RKO (cell line): ENCODE results near the gene LRRTM4.
"Not testable (repeated sequence)": the region's sequence is repeated elsewhere in the genome, so short reads cannot be mapped to it uniquely, and the experiment has no call there.

ENCODE experiments used
- DNase-seq: peaks from one replicate; pipeline ENCODE4 v3.0.0-alpha.2; 2016; ENCODE audit warnings: low spot score

Gene LRRTM4

DNA sequence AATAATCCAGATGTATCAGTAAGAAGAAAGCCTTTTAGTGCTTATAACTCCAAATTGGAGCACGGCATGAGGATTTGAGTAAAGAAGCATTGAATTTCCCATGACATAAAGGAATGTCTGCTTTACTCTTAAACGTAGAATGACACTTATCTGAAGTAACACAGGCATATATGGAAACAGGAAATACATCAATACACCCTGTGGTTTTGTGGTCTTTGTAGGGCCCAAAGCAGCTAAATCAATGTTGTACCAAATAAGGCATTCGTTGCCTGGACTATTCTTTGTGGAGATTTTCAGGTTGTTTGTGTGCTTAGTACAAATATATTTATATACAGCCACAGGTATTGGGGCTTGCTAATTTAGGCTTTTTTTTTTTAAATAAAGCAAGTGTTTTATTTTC is 660.5 kb downstream of the LRRTM4 start:
- DNase-seq = no peak

DNA sequence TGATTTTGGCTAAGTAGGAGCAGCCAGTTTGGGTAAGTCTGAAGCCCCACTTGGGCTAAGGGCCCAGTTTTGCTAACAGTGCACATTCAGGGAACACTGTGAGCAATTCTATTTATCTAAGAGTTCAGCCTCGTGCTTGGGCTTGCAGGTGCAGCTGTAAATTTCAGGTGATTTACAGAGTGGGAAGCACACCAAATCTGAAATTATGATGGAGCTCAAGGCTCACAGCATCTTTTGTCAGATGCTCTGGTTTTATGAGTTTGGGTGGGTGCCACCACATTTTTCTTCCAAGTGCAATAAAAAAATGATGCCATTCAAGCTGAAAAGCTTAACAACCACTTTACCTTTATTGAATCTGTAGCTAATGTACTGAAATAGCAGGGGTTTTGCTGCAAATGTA is 671.2 kb downstream of the LRRTM4 start:
- DNase-seq = no peak

DNA sequence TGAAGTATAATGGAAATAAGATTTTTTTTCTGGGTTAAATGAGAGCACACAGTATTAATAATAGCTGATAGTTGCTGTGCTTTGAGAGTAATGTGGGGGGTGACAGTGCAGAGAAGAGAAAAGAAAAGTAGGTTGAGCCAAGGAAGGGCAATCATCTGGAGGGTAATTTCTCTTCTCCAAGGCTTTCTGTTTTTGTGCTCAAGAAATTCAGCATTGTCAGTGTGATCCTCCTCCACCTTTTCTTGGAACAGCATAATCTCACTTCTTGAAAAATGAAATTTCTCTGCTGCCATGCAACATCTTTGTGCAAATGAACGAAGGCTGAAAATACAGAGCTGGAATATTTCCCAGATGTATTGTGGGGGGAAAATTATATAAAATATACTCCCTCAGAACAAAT is 673.1 kb downstream of the LRRTM4 start:
- DNase-seq = no peak

DNA sequence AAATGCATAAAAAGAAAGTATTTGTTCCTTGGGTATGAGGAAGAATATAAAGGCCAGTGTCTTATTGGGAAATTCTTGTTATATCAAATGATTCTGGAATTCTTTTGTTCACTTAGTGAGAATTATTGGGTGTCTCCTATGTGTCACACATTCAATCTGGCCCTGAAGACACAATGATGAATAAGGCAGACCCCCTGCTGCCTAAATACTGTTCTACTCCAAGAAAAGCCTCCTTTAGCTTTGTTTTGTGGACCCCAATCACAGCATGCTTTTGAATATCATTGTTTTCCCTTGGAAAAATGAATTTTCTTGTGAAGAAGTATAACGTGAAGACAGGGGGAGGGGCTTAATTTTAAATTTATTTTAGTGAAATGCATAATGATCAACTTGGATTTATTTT is 682.4 kb downstream of the LRRTM4 start:
- no peak for DNase-seq

DNA sequence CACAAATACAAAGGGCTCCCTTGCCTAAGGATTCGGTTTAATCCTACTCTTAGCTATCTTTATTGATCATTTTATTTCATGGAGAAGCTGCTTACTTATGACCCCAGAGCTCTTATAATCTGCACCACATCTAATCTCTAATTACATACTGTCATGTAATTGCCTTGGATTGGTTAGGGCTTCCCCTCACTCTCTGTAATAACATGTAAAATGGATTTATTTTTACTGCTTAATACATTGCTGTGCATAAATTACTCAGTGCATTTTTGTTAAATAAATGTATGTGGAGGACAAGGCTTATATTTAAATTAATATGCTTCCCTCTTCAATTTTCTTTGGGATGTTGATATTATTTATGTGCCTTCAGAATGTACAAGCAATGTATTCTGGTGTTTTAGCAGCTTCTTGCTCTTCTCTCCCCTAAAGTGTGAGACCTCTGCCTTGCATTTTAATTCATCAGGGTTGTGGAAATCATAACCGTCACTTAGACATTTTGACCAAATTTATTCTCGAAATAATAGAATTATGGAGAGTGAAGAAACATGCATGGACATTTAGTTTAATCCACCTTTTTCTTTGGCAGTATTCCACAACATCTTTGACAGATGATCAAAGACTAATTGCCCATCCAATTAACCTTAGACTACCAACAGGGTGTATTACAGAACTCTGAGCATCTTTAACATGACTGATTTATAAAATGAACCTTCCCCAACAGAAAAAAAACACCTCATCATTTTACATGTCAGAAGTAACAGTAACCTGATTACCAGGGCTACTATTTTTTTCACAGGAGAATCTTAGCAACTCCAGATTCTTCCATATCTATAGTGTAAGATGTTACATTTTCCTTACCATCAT is 692.6 kb downstream of the LRRTM4 start:
- DNase-seq = no peak

DNA sequence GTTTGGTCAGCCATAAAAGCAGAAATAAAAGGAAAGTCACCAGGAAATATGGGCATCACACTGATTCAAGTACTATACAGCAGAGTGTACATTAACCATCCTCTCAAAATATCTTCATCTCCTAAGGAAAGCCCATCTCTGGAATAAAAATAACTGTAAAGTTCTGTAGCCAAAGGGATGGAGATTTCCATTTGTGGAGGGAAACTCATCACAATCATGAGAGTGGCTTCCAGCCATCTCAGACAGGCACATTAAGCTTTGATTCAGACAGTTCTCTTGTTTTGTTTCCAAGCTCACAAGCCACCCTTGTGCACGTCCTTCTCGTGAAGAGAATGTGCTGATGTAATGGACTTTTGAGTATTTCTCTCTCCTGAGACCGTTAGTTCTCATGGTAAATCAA is 695.5 kb downstream of the LRRTM4 start:
- no peak for DNase-seq

DNA sequence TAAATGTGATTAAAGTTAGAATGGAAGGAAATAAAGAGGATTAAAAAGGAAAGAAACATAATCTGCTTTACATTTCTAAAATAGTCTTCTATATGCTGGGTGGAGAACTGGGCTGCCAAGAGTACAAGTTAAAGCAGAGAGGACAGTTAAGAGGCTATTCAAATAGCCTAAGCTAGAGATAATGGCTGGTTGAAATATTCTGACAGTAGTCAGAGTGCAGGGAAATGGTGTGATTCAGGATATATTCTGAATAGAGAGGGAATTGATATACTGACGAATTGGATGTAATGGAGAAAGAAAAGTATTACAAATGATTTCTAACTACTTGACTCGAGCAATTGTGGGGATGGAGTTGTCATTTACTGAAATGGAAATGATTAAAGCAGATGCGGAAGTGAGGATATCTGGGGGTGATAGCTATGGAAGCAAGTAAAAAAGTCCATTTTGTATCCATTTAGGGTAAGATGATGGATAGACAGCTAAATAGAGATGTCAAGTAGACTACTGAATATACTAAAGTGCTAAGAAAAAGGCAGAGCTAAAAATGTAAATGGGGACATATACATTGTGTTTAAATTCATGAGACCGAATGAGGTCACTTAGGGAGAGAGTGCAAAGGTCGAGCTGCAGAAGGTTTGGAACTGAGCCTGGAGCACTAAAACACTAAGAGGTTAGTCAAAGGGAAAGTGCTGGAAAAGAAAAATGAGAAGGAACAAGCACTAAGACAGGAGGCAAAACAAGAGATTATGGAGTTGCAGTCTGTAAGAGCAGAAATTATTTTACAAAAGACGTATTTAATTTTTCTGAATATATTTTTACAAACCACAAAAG is 696.8 kb downstream of the LRRTM4 start:
- DNase-seq = no peak

DNA sequence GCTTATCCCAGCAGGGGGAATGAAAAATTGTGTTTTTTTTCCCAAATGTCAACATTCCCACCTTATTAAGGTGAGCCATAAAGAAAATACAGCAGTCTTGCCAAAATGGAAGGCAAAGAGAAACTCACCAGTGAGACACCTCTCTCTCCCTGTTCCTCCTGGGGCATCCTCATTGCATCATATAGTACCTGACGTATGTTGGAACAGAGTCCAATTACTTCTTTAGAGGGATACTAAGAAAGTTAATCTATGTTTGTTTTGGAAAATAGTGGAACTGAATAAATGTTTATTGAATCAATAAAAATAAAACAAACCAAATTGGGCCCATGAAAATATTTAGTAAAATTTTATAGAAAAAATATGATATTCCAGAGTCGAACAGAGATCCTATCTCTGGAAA is 700.4 kb downstream of the LRRTM4 start:
- no peak for DNase-seq

DNA sequence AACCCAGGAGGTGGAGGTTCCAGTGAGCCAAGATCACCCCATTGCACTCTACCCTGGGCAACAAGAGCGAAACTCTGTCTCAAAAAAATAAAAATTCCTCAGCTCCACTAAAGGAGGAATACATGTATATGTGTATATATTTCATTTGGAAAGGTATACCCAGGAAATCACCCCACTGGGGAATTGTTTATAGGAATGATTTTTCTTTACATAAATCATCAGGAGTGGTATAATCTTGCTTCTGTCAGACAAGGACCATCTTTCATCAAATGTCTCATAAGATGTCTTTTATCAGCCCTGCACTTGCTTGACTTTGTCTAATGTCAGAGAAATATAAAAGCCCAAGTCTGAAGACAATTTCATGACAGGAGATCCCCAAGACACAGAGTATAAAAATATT is 709.1 kb downstream of the LRRTM4 start:
- no peak for DNase-seq

DNA sequence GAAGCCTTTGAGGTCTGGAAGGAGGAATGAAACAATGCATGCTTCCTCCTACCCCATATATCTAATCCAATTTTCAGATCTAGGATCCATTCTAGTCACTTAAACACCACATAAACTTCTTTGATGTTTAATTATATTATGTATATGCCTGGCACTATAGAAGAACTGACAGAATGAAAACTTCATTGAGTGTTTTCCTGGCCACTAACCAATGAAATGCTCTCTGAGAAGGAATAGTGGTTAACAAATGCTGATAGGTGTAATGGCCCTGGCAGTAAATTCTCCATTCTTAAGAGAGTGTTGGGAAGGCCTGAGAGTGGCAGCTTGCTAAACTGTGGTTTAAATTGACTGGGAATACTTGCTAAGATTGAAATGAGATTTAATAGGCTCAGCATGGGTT is 710.0 kb downstream of the LRRTM4 start:
- DNase-seq = no peak

DNA sequence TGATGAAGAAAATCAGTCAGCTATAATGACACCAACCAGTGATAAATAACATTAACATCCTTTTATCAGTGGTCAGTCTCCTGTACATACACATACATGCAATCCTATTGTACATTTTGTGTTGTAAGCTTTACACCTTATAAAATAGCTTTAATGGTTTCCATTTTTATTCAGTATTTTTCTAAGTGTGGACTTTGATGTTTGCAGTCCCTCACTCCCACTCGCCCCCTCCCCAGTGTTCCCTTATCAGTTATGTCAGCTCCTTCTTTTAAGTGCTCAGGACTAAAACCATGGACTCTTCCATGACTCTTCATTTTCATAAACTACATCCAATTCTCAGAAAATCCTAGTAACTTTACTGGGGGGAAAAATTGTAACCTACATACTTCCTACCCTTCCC is 713.0 kb downstream of the LRRTM4 start:
- DNase-seq = no peak

DNA sequence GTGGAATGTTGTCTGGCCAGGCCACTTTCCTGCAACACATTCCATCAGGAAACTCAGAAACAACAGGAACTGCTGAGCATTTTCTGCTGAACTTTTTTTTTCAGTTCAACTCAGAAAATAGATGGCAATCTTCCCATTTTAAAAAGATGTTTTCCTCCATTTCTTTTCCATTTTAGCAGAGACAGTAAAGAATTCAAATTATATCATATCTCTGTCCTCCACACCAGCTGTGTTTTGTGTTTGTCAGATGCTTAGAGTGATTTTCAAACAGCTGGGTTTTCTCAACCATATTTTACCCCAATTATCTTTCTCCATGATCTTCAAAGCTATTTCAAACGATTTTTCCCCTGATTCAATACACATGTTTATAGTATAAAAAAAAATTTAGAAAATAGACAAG is 713.4 kb downstream of the LRRTM4 start:
- no peak for DNase-seq

DNA sequence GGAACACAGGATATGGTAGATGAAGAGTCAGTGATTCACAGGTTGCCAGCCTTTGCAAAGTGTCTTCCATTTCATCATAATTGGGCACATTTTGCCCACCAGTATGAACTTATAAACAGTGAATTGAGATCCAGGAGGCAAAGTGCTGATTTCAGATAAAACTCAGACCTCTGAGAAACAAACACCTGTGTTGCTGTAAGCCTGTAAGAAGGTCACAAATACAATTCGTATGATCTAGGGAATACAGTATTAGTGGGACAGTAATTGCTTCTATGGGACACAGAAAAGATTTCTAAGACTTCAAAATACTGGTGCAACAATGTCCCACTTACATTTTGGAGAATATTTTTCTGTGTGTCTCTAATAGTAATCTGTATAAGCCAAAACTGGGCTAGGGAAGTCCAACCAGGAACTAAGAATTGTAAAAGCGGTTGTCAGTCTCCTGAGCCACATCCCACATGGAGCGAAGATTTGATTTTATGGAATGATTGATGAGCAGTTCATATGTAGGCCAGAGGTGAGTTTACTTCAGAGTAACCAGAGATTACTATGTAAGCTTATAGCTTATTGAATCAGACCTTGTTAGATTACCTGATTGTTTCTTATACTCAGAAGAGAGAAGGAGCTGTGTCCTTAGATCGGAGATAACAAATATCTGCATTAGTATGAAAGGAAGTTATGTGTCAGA is 728.4 kb downstream of the LRRTM4 start:
- DNase-seq = no peak

DNA sequence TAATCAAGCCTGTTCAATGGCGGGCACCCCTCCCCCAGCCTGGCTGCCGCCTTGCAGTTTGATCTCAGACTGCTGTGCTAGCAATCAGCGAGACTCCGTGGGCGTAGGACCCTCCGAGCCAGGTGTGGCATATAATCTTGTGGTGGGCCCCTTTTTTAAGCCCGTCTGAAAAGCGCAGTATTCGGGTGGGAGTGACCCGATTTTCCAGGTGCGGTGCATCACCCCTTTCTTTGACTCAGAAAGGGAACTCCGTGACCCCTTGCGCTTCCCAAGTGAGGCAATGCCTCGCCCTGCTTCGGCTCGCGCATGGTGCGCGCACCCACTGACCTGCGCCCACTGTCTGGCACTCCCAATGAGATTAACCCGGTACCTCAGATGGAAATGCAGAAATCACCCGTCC is 740.9 kb downstream of the LRRTM4 start:
- not testable (repeated sequence) for DNase-seq

DNA sequence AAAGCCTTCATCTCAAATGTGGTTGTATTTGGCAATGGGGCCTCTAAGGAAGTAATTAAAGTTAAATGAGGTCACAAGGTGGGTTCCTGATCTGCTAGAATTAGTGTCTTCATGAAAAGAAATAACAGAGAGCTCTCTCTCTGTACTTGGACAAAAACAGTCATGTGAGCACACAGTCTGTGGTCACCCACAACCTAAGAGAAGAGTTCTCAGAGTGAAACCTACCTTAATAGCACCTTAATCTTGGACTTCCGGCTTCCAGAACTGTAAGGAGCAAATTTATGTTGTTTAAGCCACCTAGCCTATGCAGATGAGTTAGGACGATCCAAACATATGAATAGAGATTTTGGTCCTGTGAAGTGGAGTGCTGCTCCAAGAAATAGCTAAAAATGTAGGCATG is 758.9 kb downstream of the LRRTM4 start:
- DNase-seq = no peak

DNA sequence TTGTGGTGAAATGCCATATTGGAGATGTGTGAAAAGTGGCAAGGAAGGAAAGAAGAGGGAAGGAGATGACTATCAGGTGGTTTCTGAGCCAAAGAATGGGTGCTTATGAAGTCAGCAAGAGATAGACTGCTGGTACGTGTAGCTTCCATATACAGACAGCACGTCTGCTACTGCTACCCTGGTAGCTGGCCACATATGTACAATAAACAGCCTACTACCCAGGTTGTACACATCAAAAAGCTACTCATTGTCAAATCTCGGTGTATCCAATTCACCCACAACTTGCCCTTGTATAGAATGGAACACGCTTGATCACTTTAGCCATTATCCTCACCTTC is 761.8 kb downstream of the LRRTM4 start:
- DNase-seq = no peak

DNA sequence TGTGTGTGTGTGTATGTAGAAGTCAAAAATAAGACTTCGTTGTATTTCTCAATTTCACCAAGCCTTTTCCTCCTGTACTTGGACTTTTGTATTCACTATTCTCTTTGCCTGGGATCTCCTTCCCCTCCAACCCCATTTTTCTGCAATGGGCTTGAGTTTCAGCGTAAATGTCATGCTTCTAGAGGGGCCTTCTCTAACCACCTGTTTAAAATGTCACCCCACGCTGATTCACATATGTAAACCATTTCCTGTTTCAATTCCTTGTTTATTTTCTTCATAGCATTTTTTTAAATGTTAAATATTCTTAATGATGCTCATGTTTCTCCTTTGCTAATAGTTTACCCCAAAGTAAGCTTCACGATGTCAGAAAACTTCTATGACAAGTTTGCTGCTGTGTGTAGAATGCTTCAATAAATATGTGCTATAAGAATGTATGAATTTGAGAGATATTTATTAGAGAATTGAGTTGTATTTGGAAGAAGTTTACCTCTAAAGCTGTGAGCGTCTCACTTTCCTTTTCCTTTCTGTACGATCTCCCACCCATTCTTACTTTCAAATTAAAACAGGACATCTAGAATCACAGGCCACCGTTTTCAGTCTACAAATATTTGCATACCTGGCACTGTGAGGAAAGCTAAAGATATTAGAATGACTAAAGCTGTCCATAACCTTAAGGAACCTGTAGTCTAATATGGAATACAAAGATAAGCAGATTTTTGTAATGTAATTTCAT is 762.4 kb downstream of the LRRTM4 start:
- DNase-seq = no peak

DNA sequence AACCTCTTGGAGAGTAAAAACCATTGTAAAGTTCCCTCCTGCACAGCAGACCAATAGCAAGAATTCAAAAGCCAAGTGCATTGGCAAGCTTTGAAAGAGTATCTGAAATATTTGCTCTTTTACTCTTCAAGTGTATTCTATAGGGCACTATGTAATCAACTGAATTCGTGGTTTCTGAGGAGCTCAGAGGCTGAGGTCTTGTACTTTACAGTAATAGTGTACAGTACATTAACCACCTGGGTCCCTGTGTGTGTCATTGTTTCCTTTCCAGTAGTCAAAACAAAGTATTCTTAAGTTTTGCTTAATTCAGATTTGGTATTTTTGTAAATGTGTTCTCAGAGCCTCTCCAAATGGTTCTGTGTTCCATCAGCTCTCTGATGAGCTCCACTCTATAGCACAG is 769.7 kb downstream of the LRRTM4 start:
- DNase-seq = no peak

DNA sequence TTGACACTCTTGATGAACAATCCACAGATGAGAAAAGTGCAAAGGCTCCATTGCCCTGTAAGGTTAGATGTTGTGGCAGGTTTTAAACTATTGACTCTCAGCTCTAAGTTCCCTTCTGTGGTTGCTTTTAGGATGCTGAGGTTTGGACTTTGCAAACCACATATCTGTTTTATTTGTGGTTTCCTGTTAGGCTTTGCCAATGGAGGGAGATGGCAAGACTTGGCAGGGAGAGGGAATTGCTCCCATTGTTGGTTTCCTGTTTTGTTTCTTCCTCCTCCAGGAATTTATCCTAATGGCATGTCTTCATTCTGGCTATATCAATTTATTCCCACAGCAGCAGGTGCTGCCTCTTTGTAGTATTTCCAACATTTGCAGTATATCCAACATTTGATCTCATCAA is 772.3 kb downstream of the LRRTM4 start:
- DNase-seq = no peak

DNA sequence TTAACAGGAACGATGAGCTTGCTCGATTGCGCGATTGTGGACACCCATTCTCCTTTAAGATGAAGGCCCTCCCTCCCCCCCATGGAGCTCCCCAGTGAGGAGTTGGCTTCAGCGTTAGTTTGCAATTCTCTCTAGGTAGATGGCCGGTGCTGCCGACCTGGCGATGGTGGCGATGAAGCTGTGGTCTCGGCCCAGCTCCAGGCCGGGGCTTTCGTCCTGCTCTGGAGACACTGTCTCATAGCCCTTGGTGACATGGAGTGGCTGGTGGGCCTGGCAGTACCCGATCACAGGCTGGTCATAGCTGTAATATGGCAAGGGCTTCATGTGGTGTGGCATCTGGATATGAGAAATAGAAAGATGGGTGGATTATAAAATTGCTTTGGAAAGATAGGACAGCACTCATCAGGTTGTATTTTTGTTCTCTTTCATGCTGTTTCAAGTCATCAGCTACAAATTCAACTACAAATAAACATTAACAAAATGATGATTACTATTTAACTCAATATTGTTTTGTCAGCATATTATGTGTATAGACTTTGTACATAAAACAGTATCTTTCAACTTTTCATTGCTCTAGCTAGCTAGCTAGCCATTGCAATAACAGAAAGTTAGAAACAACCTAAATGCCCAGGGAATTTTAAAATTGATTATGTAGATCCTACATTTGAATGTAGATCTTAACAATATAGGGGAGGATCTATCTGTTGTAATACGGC is 773.4 kb downstream of the LRRTM4 start:
- no peak for DNase-seq

DNA sequence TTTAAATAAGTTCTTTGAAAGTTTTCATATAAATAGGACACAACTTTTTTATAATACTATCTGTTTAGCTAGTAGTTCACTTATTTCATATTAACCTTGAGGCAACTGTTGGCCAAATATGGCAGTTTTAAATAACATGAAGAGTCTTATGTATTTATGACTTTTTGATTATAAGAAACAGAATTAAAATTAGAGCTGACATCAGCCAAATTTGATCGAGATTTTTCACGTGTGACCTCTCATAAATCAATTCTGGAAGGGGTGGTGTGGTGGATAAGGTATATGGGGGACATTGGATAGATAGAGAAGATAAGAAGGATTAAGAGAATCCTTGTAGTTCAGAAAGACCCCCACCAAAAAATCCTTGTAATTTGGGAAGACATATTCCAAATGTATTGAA is 776.6 kb downstream of the LRRTM4 start:
- DNase-seq = no peak

DNA sequence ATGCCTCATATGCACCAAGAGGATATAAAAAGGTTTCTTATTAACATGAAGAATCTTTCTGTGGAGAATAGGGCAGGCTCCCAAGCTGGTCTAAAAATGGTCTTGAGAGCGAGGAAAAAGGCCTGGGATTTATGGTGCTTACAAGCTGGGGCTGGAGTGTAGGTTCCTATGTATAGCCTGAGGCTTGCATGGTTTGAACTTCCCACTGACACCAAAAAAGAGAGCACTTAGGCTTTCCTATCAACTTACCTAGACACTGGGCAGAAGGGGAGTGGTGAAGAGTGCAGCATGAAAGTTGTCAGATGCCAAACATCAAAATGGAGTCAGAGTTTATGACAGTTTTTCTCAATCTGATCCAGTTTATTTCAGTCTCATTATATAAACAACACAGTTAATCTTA is 784.6 kb downstream of the LRRTM4 start:
- no peak for DNase-seq
